GM12878 (cell line): Measurements from ENCODE around the gene NMD3. TPM values are rescaled to one million over a fixed set of nuclear protein-coding genes. Genes with fewer than 3 reads are reported as not detected.

Experiments used
- ATAC-seq: fragments of 200-7000 bp; cut with Tn5 transposase; 3 replicates; pipeline ENCODE4 v1.9.1; 2020; ENCODE audit warnings: mild to moderate bottlenecking, moderate library complexity
- BruUV-seq: library from RNA; stranded (reverse); fragments of 400-500 nt; replicated peaks from 2 replicates; lab custom pipeline; 2021; lab: Mats Ljungman, UMichigan
- CTCF ChIA-PET: fragments of 300-600 bp; sonication (Branson Sonifier 250); formaldehyde crosslinking; extraction: SDS; loops from one replicate; lab custom pipeline; 2021; ENCODE audit warnings: inconsistent platforms; lab: Yijun Ruan, JAX
- POLR2A ChIA-PET: fragments of 350-600 bp; formaldehyde crosslinking; extraction: SDS; loops from one replicate; lab custom pipeline; 2021; ENCODE audit warnings: inconsistent platforms; lab: Charles Lee
- RAD21 ChIA-PET: fragments of 300-600 bp; sonication (Branson Sonifier 250); formaldehyde crosslinking; loops from one replicate; lab custom pipeline; 2023; ENCODE audit warnings: antibody characterized with exemption; ENCODE audit not compliant: unreplicated experiment; lab: Charles Lee
- SMC1A ChIA-PET: fragments of 300-600 bp; sonication (Branson Sonifier 250); formaldehyde crosslinking; loops from one replicate; lab custom pipeline; 2023; ENCODE audit not compliant: unreplicated experiment, uncharacterized antibody; lab: Charles Lee
- DNase-seq: peaks from one replicate; pipeline ENCODE4 v3.0.0-alpha.2; 2011; ENCODE audit warnings: low read depth, low spot score
- FAIRE-seq: peaks from 3 replicates; lab custom pipeline; 2011; peaks lifted over from hg19 to GRCh38; lab: Jason Lieb, UNC
- H2AFZ ChIP-seq: 2 replicates; pipeline ENCODE4 v1.6.0; 2011; ENCODE audit warnings: low read depth, low read length, control low read depth; ENCODE audit not compliant: control insufficient read depth
- H3K27ac ChIP-seq: 2 replicates; pipeline ENCODE4 v1.5.1; 2011; ENCODE audit warnings: control low read depth; ENCODE audit not compliant: control insufficient read depth, insufficient read depth
- H3K27me3 ChIP-seq, 2 experiments: replicated peaks in 1 of 2; 2 replicates each; pipeline versions ENCODE4 v1.6.0 to v1.6.1; 2011; ENCODE audit warnings: low read length in 1 of 2; ENCODE audit not compliant: control insufficient read depth in 2 of 2, insufficient read depth in 2 of 2
- H3K36me3 ChIP-seq, 2 experiments: 2 replicates each; pipeline ENCODE4 v1.5.1; 2011; ENCODE audit warnings: low read length in 1 of 2; ENCODE audit not compliant: control insufficient read depth in 2 of 2, insufficient read depth in 2 of 2
- H3K4me1 ChIP-seq: 2 replicates; pipeline ENCODE4 v1.6.1; 2011; ENCODE audit warnings: mild to moderate bottlenecking, low read length, moderate library complexity, mixed read lengths; ENCODE audit not compliant: control insufficient read depth, insufficient read depth
- H3K4me2 ChIP-seq: 2 replicates; pipeline ENCODE4 v1.6.0; 2011; ENCODE audit warnings: control low read depth; ENCODE audit not compliant: control insufficient read depth, insufficient read depth
- H3K4me3 ChIP-seq: fragments of 200-600 bp; sonication (generic); 2 replicates; pipeline ENCODE4 v1.5.1; 2016
- H3K79me2 ChIP-seq: 2 replicates; pipeline ENCODE4 v1.6.0; 2011; ENCODE audit warnings: low read length; ENCODE audit not compliant: control insufficient read depth, insufficient read depth
- H3K9ac ChIP-seq: 2 replicates; pipeline ENCODE4 v1.8.0; 2011; ENCODE audit warnings: low read length, control low read depth, mixed read lengths; ENCODE audit not compliant: control insufficient read depth, insufficient read depth
- H3K9me3 ChIP-seq: replicated peaks from 3 replicates; pipeline ENCODE4 v1.5.1; 2011; ENCODE audit warnings: mild to moderate bottlenecking, low read length; ENCODE audit not compliant: control insufficient read depth, insufficient read depth
- H4K20me1 ChIP-seq: 2 replicates; pipeline ENCODE4 v1.6.0; 2011; ENCODE audit not compliant: control insufficient read depth, insufficient read depth
- BRCA1 ChIP-seq: IDR thresholded peaks from 2 replicates; pipeline ENCODE4 v1.6.1; 2011; ENCODE audit warnings: low read depth, low read length, improper control_type of control experiment
- CTCF ChIP-seq, 3 experiments: IDR thresholded peaks in 2 of 3; conservative IDR thresholded peaks in 1 of 3; 2 replicates each; pipeline ENCODE4 v1.5.1; 2011; ENCODE audit warnings: low read depth in 3 of 3, low read length in 3 of 3, mild to moderate bottlenecking in 3 of 3, control low read depth in 2 of 3, moderate library complexity in 2 of 3, inconsistent platforms in 1 of 3, mixed read lengths in 1 of 3; ENCODE audit not compliant: control insufficient read depth in 2 of 3, insufficient read depth in 1 of 3; ENCODE audit errors: extremely low read depth in 1 of 3
- CUX1 ChIP-seq: IDR thresholded peaks from 2 replicates; pipeline ENCODE4 v1.6.1; 2012; ENCODE audit warnings: improper control_type of control experiment, low read depth, low read length; ENCODE audit not compliant: insufficient replicate concordance
- JUNB ChIP-seq: IDR thresholded peaks from 2 replicates; pipeline ENCODE4 v1.6.1; 2016; ENCODE audit warnings: antibody characterized with exemption, mild to moderate bottlenecking
- JUND ChIP-seq: IDR thresholded peaks from 2 replicates; pipeline ENCODE4 v1.6.1; 2012; ENCODE audit warnings: low read depth, mild to moderate bottlenecking, low read length, improper control_type of control experiment, moderate library complexity
- LARP7 ChIP-seq: fragments of 450-650 bp; IDR thresholded peaks from 2 replicates; pipeline ENCODE4 v1.6.1; 2017; ENCODE audit warnings: mild to moderate bottlenecking
- SIX5 ChIP-seq: IDR thresholded peaks from 2 replicates; pipeline ENCODE4 v1.6.1; 2011; ENCODE audit warnings: mild to moderate bottlenecking, low read depth, low read length, moderate library complexity; ENCODE audit not compliant: severe bottlenecking
- SKIL ChIP-seq: fragments of 450-650 bp; IDR thresholded peaks from 2 replicates; pipeline ENCODE4 v1.6.1; 2017; ENCODE audit warnings: mild to moderate bottlenecking, low read depth, inconsistent platforms; ENCODE audit not compliant: poor library complexity, severe bottlenecking
- SP1 ChIP-seq: IDR thresholded peaks from one replicate; pipeline ENCODE4 v1.6.1; 2011; ENCODE audit warnings: low read depth, low read length
- SUPT20H ChIP-seq: IDR thresholded peaks from 2 replicates; pipeline ENCODE4 v1.6.1; 2011; ENCODE audit warnings: low read depth, mild to moderate bottlenecking, low read length, moderate library complexity, borderline replicate concordance; ENCODE audit not compliant: control insufficient read depth
- ZNF274 ChIP-seq: IDR thresholded peaks from one replicate; pipeline ENCODE4 v1.8.0; 2011; ENCODE audit not compliant: insufficient read length, insufficient read depth
- WGBS: methylation state at CpG from one replicate; pipeline ENCODE4 v1.1.6; 2016; ENCODE audit warnings: low lambda C conversion rate; ENCODE audit not compliant: insufficient replicate concordance, insufficient coverage; ENCODE audit errors: missing lambda C conversion rate; 5-methylcytosine and 5-hydroxymethylcytosine counted together
- in situ Hi-C: fragments of 300-500 bp; cut with MboI; formaldehyde crosslinking; loops from 9 replicates; pipeline ENCODE4 v1.14.3; 2018; ENCODE audit warnings: mixed read lengths
- intact Hi-C: fragments of 100-400 bp; cut with micrococcal nuclease; formaldehyde crosslinking; loops from one replicate; pipeline ENCODE4 v1.14.2; 2022; ENCODE audit not compliant: unreplicated experiment
- polyA plus RNA-seq, 11 experiments: library from polyadenylated mRNA; depleted of rRNA in 4 of 11; unstranded in 6 of 11; stranded (reverse) in 5 of 11; fragments of >200 nt; fragmentation: Nextera tagmentation in 4 of 11; fragmentation: Illumina TruSeq in 1 of 11; extraction: Ambion mirVana in 4 of 11; extraction: Trizol in 1 of 11; gene quantifications; 1 replicate in 1 of 11; 2 replicates in 10 of 11; pipeline versions ENCODE4 v1.2.1 to v1.2.3, GENCODE V29; 2011 to 2016; ENCODE audit warnings: inconsistent platforms in 2 of 11, missing spikeins in 2 of 11, low read depth in 1 of 11
- total RNA-seq, 4 experiments: library from RNA; depleted of rRNA in 3 of 4; stranded (reverse); fragments of >200 nt in 3 of 4; fragmentation: Illumina TruSeq in 1 of 4; extraction: Trizol in 1 of 4; gene quantifications; 2 replicates each; pipeline versions ENCODE4 v1.2.1 to v1.2.3, GENCODE V29; 2013 to 2021

NMD3 gene
- total and polyA plus RNA-seq, 10 of the 15 experiments (the other 5 are each of a cell fraction or from before 2014, with no cell fraction given) = 34.2 to 66.8 (median 55.7) TPM

GRCh38 chr3:161230621-161231171 lies 9.6 kb downstream of the NMD3 start (continued):
- TF ChIP-seq JUND = no peak
- TF ChIP-seq ZNF274 = no peak

- Histone ChIP-seq H3K27ac (no peak overlapping the region), H3K79me2 (peaks cover 9% of the 10 kb centered on the region), H3K9me3 (no peaks in the 10 kb centered on the region), H4K20me1 (peaks cover 2% of the 10 kb centered on the region; the same call in 1 of the 2 replicates), H3K4me2 (no peak overlapping the region), H3K4me3 (no peak overlapping the region), H3K36me3 (peaks cover 1 to 21% of the 10 kb centered on the region in 2 experiments; a peak in 3 of 4 replicates), H3K27me3 (no peaks in the 10 kb centered on the region), H3K4me1 (no peaks in the 10 kb centered on the region), H3K9ac (no peak overlapping the region), H2AFZ (no peak overlapping the region)
- ChIA-PET RAD21 (no interaction called here), POLR2A (interaction anchor here (1.8 kb wide), 1 partner anchor 10 kb away, joined by 16 read pairs; the partner anchor contains the start of gene NMD3), CTCF (interaction anchor here (0.8 to 1.8 kb wide), 4 partner anchors 9 to 43 kb away, joined by 3 to 6 read pairs (median 4); no protein-coding TSS in a partner anchor), SMC1A (interaction anchor here (2.0 kb wide), 1 partner anchor 9 kb away, joined by 12 read pairs; no protein-coding TSS in a partner anchor)
- WGBS = 93% methylated on average over 2 of the region's 2 CpGs
- intact Hi-C loops (no loop called here), in situ Hi-C loops (no loop called here)
- DNase-seq (no peak), ATAC-seq (peak; percentile 8; the same call in 1 of the 3 replicates), FAIRE-seq (no peak)
- BruUV-seq = no TSS peak
- no peak for TF ChIP-seq CTCF (IDR thresholded peaks at IDR 0.05 in 2 of 3, conservative IDR thresholded peaks at IDR 0.05 in 1 of 3; ENCODE audit: control insufficient read depth in 2 of 3, extremely low read depth in 1 of 3, insufficient read depth in 1 of 3, low read depth in 3 of 3, low read length in 3 of 3)
- no peak for TF ChIP-seq BRCA1
- no peak for TF ChIP-seq SKIL
- TF ChIP-seq JUNB = no peak
- TF ChIP-seq LARP7 = no peak
- TF ChIP-seq SIX5 = no peak
- TF ChIP-seq SUPT20H = no peak
- TF ChIP-seq SP1 = no peak
- TF ChIP-seq CUX1 = no peak
These were observed 10.8 kb downstream of the NMD3 start for GRCh38 chr3:161231861-161232260.
